ENCODE measurements around the gene AP3B1.

The AP3B1 gene

DNA sequence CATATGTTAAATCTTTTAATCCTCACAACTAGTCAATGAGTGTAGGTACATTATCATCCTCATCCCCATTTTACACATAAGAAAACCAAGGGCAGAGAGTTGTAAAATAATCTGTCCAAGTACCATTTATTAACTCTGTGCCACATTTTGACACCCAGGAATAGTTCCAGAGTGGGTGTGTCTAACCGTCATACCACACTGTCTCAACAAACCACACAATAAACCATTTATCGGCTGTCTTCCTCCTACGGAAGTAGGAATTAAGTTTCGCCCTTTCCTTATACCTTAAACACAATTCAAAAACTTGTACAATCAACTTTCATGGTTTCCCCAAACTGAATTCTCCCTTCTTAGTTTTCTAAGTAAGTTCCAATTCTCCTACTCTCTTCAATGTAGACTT lies 11.4 kb downstream of the AP3B1 start:
- H3K4me3 ChIP-seq (ENCODE audit: low read depth, low read length) = no peak overlapping the region
- TF ChIP-seq, protein P1, sequence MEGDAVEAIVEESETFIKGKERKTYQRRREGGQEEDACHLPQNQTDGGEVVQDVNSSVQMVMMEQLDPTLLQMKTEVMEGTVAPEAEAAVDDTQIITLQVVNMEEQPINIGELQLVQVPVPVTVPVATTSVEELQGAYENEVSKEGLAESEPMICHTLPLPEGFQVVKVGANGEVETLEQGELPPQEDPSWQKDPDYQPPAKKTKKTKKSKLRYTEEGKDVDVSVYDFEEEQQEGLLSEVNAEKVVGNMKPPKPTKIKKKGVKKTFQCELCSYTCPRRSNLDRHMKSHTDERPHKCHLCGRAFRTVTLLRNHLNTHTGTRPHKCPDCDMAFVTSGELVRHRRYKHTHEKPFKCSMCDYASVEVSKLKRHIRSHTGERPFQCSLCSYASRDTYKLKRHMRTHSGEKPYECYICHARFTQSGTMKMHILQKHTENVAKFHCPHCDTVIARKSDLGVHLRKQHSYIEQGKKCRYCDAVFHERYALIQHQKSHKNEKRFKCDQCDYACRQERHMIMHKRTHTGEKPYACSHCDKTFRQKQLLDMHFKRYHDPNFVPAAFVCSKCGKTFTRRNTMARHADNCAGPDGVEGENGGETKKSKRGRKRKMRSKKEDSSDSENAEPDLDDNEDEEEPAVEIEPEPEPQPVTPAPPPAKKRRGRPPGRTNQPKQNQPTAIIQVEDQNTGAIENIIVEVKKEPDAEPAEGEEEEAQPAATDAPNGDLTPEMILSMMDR (IDR thresholded peaks at IDR 0.05; ENCODE audit: low read depth, low read length, missing control alignments) = no peak
- DNase-seq (ENCODE audit: low read depth) = no peak
- in situ Hi-C loops (cut with HindIII; ENCODE audit: low sequenced_read_pairs) = no loop called here

DNA sequence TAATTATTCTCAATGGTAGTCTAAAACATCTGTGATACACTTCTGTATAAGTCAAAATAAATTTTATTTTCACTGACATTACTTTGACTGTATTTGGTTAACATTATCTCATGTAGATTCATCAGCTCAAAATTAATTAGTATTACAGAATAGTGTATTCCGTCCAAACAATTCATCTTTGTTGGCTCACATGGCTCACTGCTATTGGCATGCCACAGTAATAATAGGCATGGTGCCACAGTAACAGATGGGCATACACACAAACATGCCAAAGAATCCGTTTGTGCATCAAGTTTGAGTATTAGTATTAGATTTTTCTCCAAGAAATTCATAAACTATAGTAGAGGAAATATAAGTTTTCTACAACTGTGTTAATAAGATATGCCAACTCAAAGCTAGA lies 14.2 kb downstream of the AP3B1 start:
- no peak for DNase-seq (ENCODE audit: low read depth)
- TF ChIP-seq, protein P1 (IDR thresholded peaks at IDR 0.05; ENCODE audit: low read depth, low read length, missing control alignments) = no peak
- H3K4me3 ChIP-seq (ENCODE audit: low read depth, low read length) = no peak overlapping the region
- in situ Hi-C loops (cut with HindIII; ENCODE audit: low sequenced_read_pairs) = no loop called here

DNA sequence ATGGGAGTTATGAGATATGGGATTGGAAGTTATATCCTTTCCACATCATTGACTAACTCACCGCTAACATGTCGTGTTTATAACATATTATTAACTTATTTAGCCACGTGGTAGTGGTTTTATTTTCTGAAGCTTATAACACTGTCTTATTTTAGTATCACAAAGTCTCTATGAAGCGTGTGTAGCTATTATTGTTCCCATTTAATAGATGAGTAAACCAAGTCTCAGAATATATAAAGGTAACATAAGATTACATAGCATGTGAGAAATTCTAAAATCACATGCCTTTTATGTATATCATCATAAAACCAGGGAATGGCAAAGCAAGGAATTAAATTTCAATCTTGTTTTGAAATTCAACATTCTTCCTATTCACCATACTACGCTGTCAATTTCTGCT lies 15.3 kb downstream of the AP3B1 start:
- in situ Hi-C loops (cut with HindIII; ENCODE audit: low sequenced_read_pairs) = no loop called here
- DNase-seq (ENCODE audit: low read depth) = no peak
- TF ChIP-seq, protein P1 (IDR thresholded peaks at IDR 0.05; ENCODE audit: low read depth, low read length, missing control alignments) = no peak
- no peak overlapping the region for H3K4me3 ChIP-seq (ENCODE audit: low read depth, low read length)

DNA sequence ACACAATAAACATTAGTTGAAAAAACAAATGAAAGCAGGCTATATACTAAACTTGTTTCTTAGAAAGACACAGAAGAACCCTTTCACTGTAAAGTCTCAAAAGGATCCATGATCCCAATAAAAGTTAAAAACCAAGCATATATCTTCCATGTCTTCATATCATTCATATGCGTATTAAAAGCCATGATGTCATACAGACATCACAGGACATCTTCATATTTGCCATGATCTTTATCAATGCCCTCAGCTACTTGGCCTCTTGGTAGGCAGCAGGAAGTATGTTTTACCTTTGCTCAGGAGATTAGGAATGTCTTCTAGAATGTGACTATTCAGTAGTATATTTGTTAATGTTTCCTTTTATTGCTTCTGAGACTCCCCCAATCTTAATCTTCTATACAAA lies 16.8 kb downstream of the AP3B1 start:
- in situ Hi-C loops (cut with HindIII; ENCODE audit: low sequenced_read_pairs) = no loop called here
- H3K4me3 ChIP-seq (ENCODE audit: low read depth, low read length) = no peak overlapping the region
- DNase-seq (ENCODE audit: low read depth) = no peak
- TF ChIP-seq, protein P1 (IDR thresholded peaks at IDR 0.05; ENCODE audit: low read depth, low read length, missing control alignments) = no peak

DNA sequence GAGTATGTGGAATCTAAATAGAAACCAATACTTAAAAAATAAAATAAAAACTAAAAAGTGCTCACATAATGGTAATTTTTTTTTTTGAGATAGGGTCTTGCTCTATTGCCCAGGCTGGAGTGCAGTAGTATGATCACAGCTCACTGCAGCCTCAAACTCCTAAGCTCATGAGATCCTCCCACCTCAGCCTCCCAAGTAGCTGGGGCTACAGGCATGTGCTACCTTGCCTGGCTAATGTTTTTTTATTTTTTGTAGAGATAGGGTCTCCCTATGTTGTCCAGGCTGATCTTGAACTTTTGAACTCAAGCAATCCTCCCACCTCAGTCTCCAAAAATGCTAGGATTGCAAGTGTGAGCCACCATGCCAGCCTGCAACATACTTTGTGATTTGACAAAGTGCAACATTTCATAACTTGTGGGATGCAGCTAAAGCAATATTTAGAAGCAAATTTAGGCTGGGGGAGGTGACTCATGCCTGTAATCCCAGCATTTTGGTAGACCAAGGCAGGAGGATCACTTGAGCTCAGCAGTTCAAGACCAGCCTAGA lies 18.4 kb downstream of the AP3B1 start:
- in situ Hi-C loops (cut with HindIII; ENCODE audit: low sequenced_read_pairs) = no loop called here
- no peak for DNase-seq (ENCODE audit: low read depth)
- TF ChIP-seq, protein P1 (IDR thresholded peaks at IDR 0.05; ENCODE audit: low read depth, low read length, missing control alignments) = no peak
- H3K4me3 ChIP-seq (ENCODE audit: low read depth, low read length) = no peak overlapping the region

DNA sequence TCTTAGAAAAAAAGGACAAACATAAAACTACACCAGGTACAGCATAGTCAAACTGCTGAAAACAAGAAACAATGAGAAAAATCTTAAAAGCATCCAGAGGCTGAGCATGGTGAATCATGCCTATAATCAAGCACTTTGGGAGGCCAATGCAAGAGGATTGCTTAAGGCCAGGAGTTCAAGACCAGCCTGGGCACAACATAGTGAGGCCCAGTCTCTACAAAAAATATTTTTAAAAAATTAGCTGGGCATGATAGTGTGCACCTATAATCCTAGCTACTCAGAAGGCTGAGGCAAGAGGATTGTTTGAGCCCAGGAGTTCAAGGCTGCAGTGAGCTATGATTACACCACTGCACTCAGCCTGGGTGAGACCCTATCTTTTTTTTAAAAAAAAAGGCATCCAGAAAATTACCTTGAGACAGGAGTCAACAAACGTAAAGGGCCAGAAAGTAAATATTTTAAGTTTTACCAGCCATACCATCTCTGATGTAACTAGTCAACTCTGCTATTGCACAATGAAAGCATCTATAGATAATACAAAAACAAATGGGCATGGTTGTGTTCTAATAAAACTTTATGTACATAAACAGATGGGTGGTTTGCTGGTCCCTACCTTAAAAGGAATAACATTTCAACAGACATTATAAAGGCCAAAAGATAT lies 19.8 kb downstream of the AP3B1 start:
- DNase-seq (ENCODE audit: low read depth) = no peak
- TF ChIP-seq, protein P1 (IDR thresholded peaks at IDR 0.05; ENCODE audit: low read depth, low read length, missing control alignments) = no peak
- in situ Hi-C loops (cut with HindIII; ENCODE audit: low sequenced_read_pairs) = no loop called here
- H3K4me3 ChIP-seq (ENCODE audit: low read depth, low read length) = no peak overlapping the region
